A549 (cell line): ENCODE measurements around the gene MLH3. TPM values are rescaled to one million over a fixed set of nuclear protein-coding genes. Genes with fewer than 3 reads are reported as not detected.

Experiments
- ATAC-seq, 2 experiments: fragments of 200-7000 bp in 1 of 2; fragments of >200 bp in 1 of 2; cut with Nextera tagmentation in 1 of 2; cut with Tn5 transposase in 1 of 2; 3 replicates each; pipeline versions ENCODE4 v1.8.0 to v1.9.1; 2018 to 2020; ENCODE audit warnings: mild to moderate bottlenecking in 1 of 2, moderate library complexity in 1 of 2
- CTCF ChIA-PET: fragments of 300-600 bp; sonication (Branson Sonifier 250); formaldehyde crosslinking; extraction: SDS; loops from one replicate; lab custom pipeline; 2021; ENCODE audit warnings: antibody characterized with exemption, inconsistent platforms; lab: Yijun Ruan, JAX
- POLR2A ChIA-PET: fragments of 350-600 bp; formaldehyde crosslinking; extraction: SDS; loops from one replicate; lab custom pipeline; 2021; ENCODE audit warnings: antibody characterized with exemption, inconsistent platforms; lab: Yijun Ruan, JAX
- DNase-seq, 2 experiments: peaks; one replicate each; pipeline versions ENCODE4 v3.0.0 to v3.0.0-alpha.2; 2011 to 2016; ENCODE audit warnings: low read depth in 1 of 2, low spot score in 1 of 2
- FAIRE-seq: peaks from 2 replicates; lab custom pipeline; 2011; peaks lifted over from hg19 to GRCh38; lab: Jason Lieb, UNC
- H3K27ac ChIP-seq, 2 experiments: fragments of >200 bp; sonication (Bioruptor Twin); formaldehyde crosslinking; 3 replicates each; pipeline ENCODE4 v1.5.1; 2016 to 2017
- H3K4me1 ChIP-seq: fragments of >200 bp; sonication (Bioruptor Twin); formaldehyde crosslinking; 3 replicates; pipeline ENCODE4 v1.6.1; 2016
- H3K4me2 ChIP-seq: fragments of >200 bp; sonication (Bioruptor Twin); formaldehyde crosslinking; 3 replicates; pipeline ENCODE4 v1.6.1; 2016
- H3K4me3 ChIP-seq: fragments of >200 bp; sonication (Bioruptor Twin); formaldehyde crosslinking; 3 replicates; pipeline ENCODE4 v1.5.1; 2016
- H3K9me3 ChIP-seq: fragments of >200 bp; sonication (Bioruptor Twin); formaldehyde crosslinking; 3 replicates; pipeline ENCODE4 v1.6.1; 2016
- BHLHE40 ChIP-seq: IDR thresholded peaks from 2 replicates; pipeline ENCODE4 v1.6.1; 2012; ENCODE audit warnings: low read depth, low read length, inconsistent platforms
- CEBPB ChIP-seq, 2 experiments: fragments of >200 bp in 1 of 2; sonication (Bioruptor Twin) in 1 of 2; formaldehyde crosslinking in 1 of 2; IDR thresholded peaks; 2 replicates each; pipeline ENCODE4 v1.6.1; 2012 to 2016
- CHD4 ChIP-seq: fragments of 200-600 bp; sonication (generic); IDR thresholded peaks from 2 replicates; pipeline ENCODE4 v1.6.1; 2016; ENCODE audit warnings: antibody characterized with exemption, mild to moderate bottlenecking, borderline replicate concordance
- ESRRA ChIP-seq: fragments of 150-350 bp; IDR thresholded peaks from 2 replicates; pipeline ENCODE4 v1.6.1; 2014; ENCODE audit warnings: mild to moderate bottlenecking, low read length, borderline replicate concordance
- FOSB ChIP-seq: fragments of 250-450 bp; sonication (Bioruptor Pico); IDR thresholded peaks from 2 replicates; pipeline ENCODE4 v1.5.0; 2020; ENCODE audit warnings: mild to moderate bottlenecking, moderate library complexity
- GATA3 ChIP-seq: IDR thresholded peaks from 2 replicates; pipeline ENCODE4 v1.6.1; 2012; ENCODE audit warnings: borderline replicate concordance
- HOXA7 ChIP-seq: fragments of 250-450 bp; sonication (Bioruptor Pico); IDR thresholded peaks from 2 replicates; pipeline ENCODE4 v1.5.0; 2020; ENCODE audit warnings: mild to moderate bottlenecking, moderate library complexity
- HOXB5 ChIP-seq: fragments of 250-450 bp; sonication (Bioruptor Pico); IDR thresholded peaks from 2 replicates; pipeline ENCODE4 v1.5.0; 2020; ENCODE audit warnings: mild to moderate bottlenecking, moderate library complexity
- JUN ChIP-seq, 2 experiments: fragments of >200 bp; sonication (Bioruptor Twin); formaldehyde crosslinking; IDR thresholded peaks; 2 replicates in 1 of 2; 3 replicates in 1 of 2; pipeline ENCODE4 v1.6.1; 2016 to 2017
- JUNB ChIP-seq: fragments of >200 bp; sonication (Bioruptor Twin); formaldehyde crosslinking; IDR thresholded peaks from 2 replicates; pipeline ENCODE4 v1.6.1; 2016
- KDM1A ChIP-seq: fragments of 200-600 bp; sonication (generic); IDR thresholded peaks from 2 replicates; pipeline ENCODE4 v1.6.1; 2016; ENCODE audit warnings: low read depth, mild to moderate bottlenecking
- KDM5A ChIP-seq: fragments of 200-600 bp; sonication (generic); IDR thresholded peaks from 2 replicates; pipeline ENCODE4 v1.6.1; 2016; ENCODE audit warnings: antibody characterized with exemption, mild to moderate bottlenecking
- NPAS2 ChIP-seq: fragments of 250-450 bp; sonication (Bioruptor Pico); IDR thresholded peaks from 2 replicates; pipeline ENCODE4 v1.8.0; 2022; ENCODE audit warnings: mild to moderate bottlenecking, moderate library complexity, borderline replicate concordance
- PBX3 ChIP-seq: IDR thresholded peaks from 2 replicates; pipeline ENCODE4 v1.6.1; 2012
- POLR2AphosphoS2 ChIP-seq: conservative IDR thresholded peaks from 2 replicates; pipeline ENCODE4 v1.6.1; 2012; ENCODE audit warnings: low read length, improper control_type of control experiment, inconsistent platforms
- RAD21 ChIP-seq, 2 experiments: fragments of >200 bp in 1 of 2; sonication (Bioruptor Twin) in 1 of 2; formaldehyde crosslinking in 1 of 2; IDR thresholded peaks in 1 of 2; conservative IDR thresholded peaks in 1 of 2; 2 replicates in 1 of 2; 3 replicates in 1 of 2; pipeline ENCODE4 v1.6.1; 2012 to 2018; ENCODE audit warnings: inconsistent platforms in 1 of 2
- RNF2 ChIP-seq: fragments of 200-600 bp; sonication (generic); IDR thresholded peaks from 2 replicates; pipeline ENCODE4 v1.6.1; 2016; ENCODE audit warnings: low read depth, mild to moderate bottlenecking, antibody characterized with exemption, moderate library complexity, borderline replicate concordance
- SMC3 ChIP-seq: fragments of >200 bp; sonication (Bioruptor Twin); formaldehyde crosslinking; IDR thresholded peaks from 3 replicates; pipeline ENCODE4 v1.6.1; 2018; ENCODE audit warnings: inconsistent platforms
- TP53 ChIP-seq: fragments of 250-450 bp; sonication (Bioruptor Pico); IDR thresholded peaks from 2 replicates; pipeline ENCODE4 v1.5.0; 2021; ENCODE audit warnings: mild to moderate bottlenecking, moderate library complexity
- ZFP36 ChIP-seq: fragments of 450-650 bp; IDR thresholded peaks from 2 replicates; pipeline ENCODE4 v1.6.1; 2014; ENCODE audit warnings: borderline replicate concordance; ENCODE audit not compliant: partially characterized antibody
- ZNF302 ChIP-seq: fragments of 250-450 bp; sonication (Bioruptor Pico); IDR thresholded peaks from 2 replicates; pipeline ENCODE4 v1.9.0; 2021; ENCODE audit warnings: inconsistent platforms, mild to moderate bottlenecking, moderate library complexity
- WGBS: methylation state at CpG from one replicate; pipeline ENCODE4 v1.1.6; 2017; ENCODE audit errors: missing lambda C conversion rate; 5-methylcytosine and 5-hydroxymethylcytosine counted together
- polyA plus RNA-seq, 4 experiments: library from polyadenylated mRNA; depleted of rRNA in 3 of 4; stranded (reverse); fragments of >200 nt; fragmentation: RNase III in 1 of 4; extraction: RNeasy Plus Mini Kit Qiagen cat#74134 plus additional on column Dnase treatment in 1 of 4; gene quantifications; 2 replicates in 3 of 4; 3 replicates in 1 of 4; pipeline ENCODE4 v1.2.3, GENCODE V29; 2011 to 2017

The MLH3 gene
- polyA plus RNA-seq, 2 of the 4 experiments (the other 2 are of a cell fraction): 15.2 to 32.3 TPM

- Histone ChIP-seq H3K27ac (no peak overlapping the region), H3K4me1 (no peaks in the 10 kb centered on the region), H3K4me3 (no peak overlapping the region), H3K4me2 (no peak overlapping the region), H3K9me3 (no peaks in the 10 kb centered on the region)
- WGBS: 77% methylated on average over 13 of the region's 15 CpGs
- FAIRE-seq: no peak
- CTCF ChIA-PET: interaction anchor here (0.8 to 2.9 kb wide), 6 partner anchors 11 to 114 kb away, joined by 3 to 10 read pairs (median 3); no protein-coding TSS in a partner anchor
- DNase-seq: no peak
- TF ChIP-seq CHD4 (no peak), JUN (IDR thresholded peaks at IDR 0.05) (no peak), PBX3 (no peak), RAD21 (conservative IDR thresholded peaks at IDR 0.05 in 1 of 2, IDR thresholded peaks at IDR 0.05 in 1 of 2) (no peak), GATA3 (no peak)
- TF ChIP-seq, all 56 proteins: peak for 0
- no peak for ATAC-seq
- POLR2A ChIA-PET: no interaction called here
Observed at GRCh38 chr14:74974364-74975058, 76.8 kb downstream of the MLH3 start.

- no peak overlapping the region for H3K4me3 ChIP-seq
- 69% methylated on average over 5 of the region's 5 CpGs for WGBS
- TF ChIP-seq CHD4 (no peak), PBX3 (no peak), FOSB (CRISPR knock-in tag) (no peak), TP53 (CRISPR knock-in tag) (no peak), HOXB5 (CRISPR knock-in tag) (no peak), KDM1A (no peak), CEBPB (IDR thresholded peaks at IDR 0.05) (no peak), NPAS2 (no peak), JUNB (no peak), KDM5A (no peak), ESRRA (no peak), POLR2AphosphoS2 (no peak)
- H3K9me3 ChIP-seq: no peaks in the 10 kb centered on the region
- DNase-seq (no peak), ATAC-seq (no peak), FAIRE-seq (no peak)
- no peaks in the 10 kb centered on the region for H3K4me1 ChIP-seq
- POLR2A ChIA-PET: no interaction called here
- no peak overlapping the region for H3K27ac ChIP-seq
- CTCF ChIA-PET: interaction anchor here (0.8 to 2.9 kb wide), 3 partner anchors 29 to 115 kb away, joined by 3 to 10 read pairs (median 7); no protein-coding TSS in a partner anchor
- no peak overlapping the region for H3K4me2 ChIP-seq
Observed at GRCh38 chr14:74973905-74974363, 77.3 kb downstream of the MLH3 start.

- ChIA-PET POLR2A (no interaction called here), CTCF (interaction anchor here (2.3 to 2.9 kb wide), 2 partner anchors 68 to 116 kb away, joined by 7 to 10 read pairs; no protein-coding TSS in a partner anchor)
- WGBS: 84% methylated on average over 10 of the region's 15 CpGs
- no peak overlapping the region for H3K4me2 ChIP-seq
- H3K27ac ChIP-seq: no peak overlapping the region
- no peak for FAIRE-seq
- H3K4me1 ChIP-seq: no peaks in the 10 kb centered on the region
- ATAC-seq: no peak
- DNase-seq: no peak
- no peaks in the 10 kb centered on the region for H3K9me3 ChIP-seq
- H3K4me3 ChIP-seq: no peak overlapping the region
- TF ChIP-seq RNF2: no peak
- TF ChIP-seq ZFP36: no peak
- TF ChIP-seq GATA3: no peak
- TF ChIP-seq ZNF302: no peak
- TF ChIP-seq BHLHE40: no peak
- TF ChIP-seq TP53 (CRISPR knock-in tag): no peak
- no peak for TF ChIP-seq SMC3
- TF ChIP-seq HOXA7: no peak
- TF ChIP-seq CEBPB (IDR thresholded peaks at IDR 0.05): no peak
Observed at GRCh38 chr14:74973003-74973653, 78.1 kb downstream of the MLH3 start.
